ENCODE data around the gene ZC3H4.

DNA sequence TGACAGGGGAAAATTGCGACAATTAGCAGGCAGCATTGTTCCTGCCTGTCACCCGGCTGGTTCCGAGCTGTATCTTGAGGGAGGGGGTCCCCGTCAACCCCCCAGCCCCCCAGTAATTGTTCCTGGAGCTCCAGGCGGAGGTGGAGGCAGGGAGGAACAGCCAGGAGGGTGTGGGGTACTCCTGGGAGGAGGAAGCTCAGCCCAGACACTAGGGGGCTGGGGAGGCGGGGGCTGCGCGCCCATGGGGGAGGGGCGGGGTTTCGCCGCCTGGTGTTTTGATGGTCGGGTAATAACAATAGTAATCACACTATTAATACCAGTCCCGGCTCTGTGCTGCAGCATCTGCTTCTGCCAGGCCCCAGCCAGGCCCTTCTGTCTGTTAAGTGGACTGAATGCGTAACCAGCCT, 85.4 kb downstream of the ZC3H4 start:
- TF ChIP-seq, protein P1, sequence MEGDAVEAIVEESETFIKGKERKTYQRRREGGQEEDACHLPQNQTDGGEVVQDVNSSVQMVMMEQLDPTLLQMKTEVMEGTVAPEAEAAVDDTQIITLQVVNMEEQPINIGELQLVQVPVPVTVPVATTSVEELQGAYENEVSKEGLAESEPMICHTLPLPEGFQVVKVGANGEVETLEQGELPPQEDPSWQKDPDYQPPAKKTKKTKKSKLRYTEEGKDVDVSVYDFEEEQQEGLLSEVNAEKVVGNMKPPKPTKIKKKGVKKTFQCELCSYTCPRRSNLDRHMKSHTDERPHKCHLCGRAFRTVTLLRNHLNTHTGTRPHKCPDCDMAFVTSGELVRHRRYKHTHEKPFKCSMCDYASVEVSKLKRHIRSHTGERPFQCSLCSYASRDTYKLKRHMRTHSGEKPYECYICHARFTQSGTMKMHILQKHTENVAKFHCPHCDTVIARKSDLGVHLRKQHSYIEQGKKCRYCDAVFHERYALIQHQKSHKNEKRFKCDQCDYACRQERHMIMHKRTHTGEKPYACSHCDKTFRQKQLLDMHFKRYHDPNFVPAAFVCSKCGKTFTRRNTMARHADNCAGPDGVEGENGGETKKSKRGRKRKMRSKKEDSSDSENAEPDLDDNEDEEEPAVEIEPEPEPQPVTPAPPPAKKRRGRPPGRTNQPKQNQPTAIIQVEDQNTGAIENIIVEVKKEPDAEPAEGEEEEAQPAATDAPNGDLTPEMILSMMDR (IDR thresholded peaks at IDR 0.05 in 2 of 3, conservative IDR thresholded peaks at IDR 0.05 in 1 of 3; ENCODE audit: borderline replicate concordance in 1 of 3, insufficient read depth in 1 of 3, low read depth in 2 of 3, low read length in 2 of 3): no peak
- no peak for TF ChIP-seq ZNF274 (IDR thresholded peaks at IDR 0.05; ENCODE audit: low read depth, low read length)
- no peak for TF ChIP-seq POLR2AphosphoS5 (IDR thresholded peaks at IDR 0.05; ENCODE audit: low read depth, low read length)
- TF ChIP-seq EZH2 (IDR thresholded peaks at IDR 0.05): no peak
- TF ChIP-seq, protein P2, sequence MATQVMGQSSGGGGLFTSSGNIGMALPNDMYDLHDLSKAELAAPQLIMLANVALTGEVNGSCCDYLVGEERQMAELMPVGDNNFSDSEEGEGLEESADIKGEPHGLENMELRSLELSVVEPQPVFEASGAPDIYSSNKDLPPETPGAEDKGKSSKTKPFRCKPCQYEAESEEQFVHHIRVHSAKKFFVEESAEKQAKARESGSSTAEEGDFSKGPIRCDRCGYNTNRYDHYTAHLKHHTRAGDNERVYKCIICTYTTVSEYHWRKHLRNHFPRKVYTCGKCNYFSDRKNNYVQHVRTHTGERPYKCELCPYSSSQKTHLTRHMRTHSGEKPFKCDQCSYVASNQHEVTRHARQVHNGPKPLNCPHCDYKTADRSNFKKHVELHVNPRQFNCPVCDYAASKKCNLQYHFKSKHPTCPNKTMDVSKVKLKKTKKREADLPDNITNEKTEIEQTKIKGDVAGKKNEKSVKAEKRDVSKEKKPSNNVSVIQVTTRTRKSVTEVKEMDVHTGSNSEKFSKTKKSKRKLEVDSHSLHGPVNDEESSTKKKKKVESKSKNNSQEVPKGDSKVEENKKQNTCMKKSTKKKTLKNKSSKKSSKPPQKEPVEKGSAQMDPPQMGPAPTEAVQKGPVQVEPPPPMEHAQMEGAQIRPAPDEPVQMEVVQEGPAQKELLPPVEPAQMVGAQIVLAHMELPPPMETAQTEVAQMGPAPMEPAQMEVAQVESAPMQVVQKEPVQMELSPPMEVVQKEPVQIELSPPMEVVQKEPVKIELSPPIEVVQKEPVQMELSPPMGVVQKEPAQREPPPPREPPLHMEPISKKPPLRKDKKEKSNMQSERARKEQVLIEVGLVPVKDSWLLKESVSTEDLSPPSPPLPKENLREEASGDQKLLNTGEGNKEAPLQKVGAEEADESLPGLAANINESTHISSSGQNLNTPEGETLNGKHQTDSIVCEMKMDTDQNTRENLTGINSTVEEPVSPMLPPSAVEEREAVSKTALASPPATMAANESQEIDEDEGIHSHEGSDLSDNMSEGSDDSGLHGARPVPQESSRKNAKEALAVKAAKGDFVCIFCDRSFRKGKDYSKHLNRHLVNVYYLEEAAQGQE (IDR thresholded peaks at IDR 0.05; ENCODE audit: low read depth): no peak
- no peak for TF ChIP-seq YY1 (IDR thresholded peaks at IDR 0.05; ENCODE audit: extremely low read depth, insufficient replicate concordance, low read depth, low read length)
- TF ChIP-seq JUND (IDR thresholded peaks at IDR 0.05): no peak
- TF ChIP-seq, protein P3, sequence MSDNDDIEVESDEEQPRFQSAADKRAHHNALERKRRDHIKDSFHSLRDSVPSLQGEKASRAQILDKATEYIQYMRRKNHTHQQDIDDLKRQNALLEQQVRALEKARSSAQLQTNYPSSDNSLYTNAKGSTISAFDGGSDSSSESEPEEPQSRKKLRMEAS (IDR thresholded peaks at IDR 0.05): no peak
- no peak for TF ChIP-seq CBX3 (IDR thresholded peaks at IDR 0.05; ENCODE audit: low read depth)
- TF ChIP-seq, protein P4, sequence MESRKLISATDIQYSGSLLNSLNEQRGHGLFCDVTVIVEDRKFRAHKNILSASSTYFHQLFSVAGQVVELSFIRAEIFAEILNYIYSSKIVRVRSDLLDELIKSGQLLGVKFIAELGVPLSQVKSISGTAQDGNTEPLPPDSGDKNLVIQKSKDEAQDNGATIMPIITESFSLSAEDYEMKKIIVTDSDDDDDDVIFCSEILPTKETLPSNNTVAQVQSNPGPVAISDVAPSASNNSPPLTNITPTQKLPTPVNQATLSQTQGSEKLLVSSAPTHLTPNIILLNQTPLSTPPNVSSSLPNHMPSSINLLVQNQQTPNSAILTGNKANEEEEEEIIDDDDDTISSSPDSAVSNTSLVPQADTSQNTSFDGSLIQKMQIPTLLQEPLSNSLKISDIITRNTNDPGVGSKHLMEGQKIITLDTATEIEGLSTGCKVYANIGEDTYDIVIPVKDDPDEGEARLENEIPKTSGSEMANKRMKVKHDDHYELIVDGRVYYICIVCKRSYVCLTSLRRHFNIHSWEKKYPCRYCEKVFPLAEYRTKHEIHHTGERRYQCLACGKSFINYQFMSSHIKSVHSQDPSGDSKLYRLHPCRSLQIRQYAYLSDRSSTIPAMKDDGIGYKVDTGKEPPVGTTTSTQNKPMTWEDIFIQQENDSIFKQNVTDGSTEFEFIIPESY (IDR thresholded peaks at IDR 0.05; ENCODE audit: extremely low read depth, insufficient replicate concordance, low read length): no peak
- no peak for TF ChIP-seq EZH2phosphoT487 (IDR thresholded peaks at IDR 0.05; ENCODE audit: borderline replicate concordance)
